ENCODE results near the gene RNPEP.
"Not testable (repeated sequence)": the region's sequence is repeated elsewhere in the genome, so short reads cannot be mapped to it uniquely, and the experiment has no call there.

The RNPEP gene

GRCh38 chr1:202012544-202013478 is 30.4 kb downstream of the RNPEP start:
- no peak for DNase-seq

GRCh38 chr1:202013603-202014002 is 31.2 kb downstream of the RNPEP start:
- DNase-seq = no peak

- peak in 1 of 2 experiments; percentile 16 for DNase-seq
These were observed 31.6 kb downstream of the RNPEP start for GRCh38 chr1:202014060-202014459.

GRCh38 chr1:202014915-202015661 is 32.6 kb downstream of the RNPEP start:
- no peak for DNase-seq

GRCh38 chr1:202015662-202015937 is 33.2 kb downstream of the RNPEP start:
- no peak for DNase-seq

GRCh38 chr1:202016022-202016810 is 33.8 kb downstream of the RNPEP start:
- no peak for DNase-seq

- DNase-seq = no peak
These were observed 34.6 kb downstream of the RNPEP start for GRCh38 chr1:202016811-202017748.

- DNase-seq = no peak
These were observed 35.5 kb downstream of the RNPEP start for GRCh38 chr1:202017749-202018467.

GRCh38 chr1:202018468-202019234 is 36.2 kb downstream of the RNPEP start:
- peak in 1 of 2 experiments; percentile 33 for DNase-seq

- DNase-seq = not testable (repeated sequence)
These were observed 36.7 kb downstream of the RNPEP start for GRCh38 chr1:202019235-202019558.

- peak; percentile 21 to 72 for DNase-seq
These were observed 40.6 kb downstream of the RNPEP start for GRCh38 chr1:202023001-202023433.

GRCh38 chr1:202029171-202029665 is 46.8 kb downstream of the RNPEP start:
- no peak for DNase-seq

- DNase-seq = no peak
These were observed 47.3 kb downstream of the RNPEP start for GRCh38 chr1:202029727-202030126.

GRCh38 chr1:202031796-202032195 is 49.3 kb downstream of the RNPEP start:
- no peak for DNase-seq

GRCh38 chr1:202034149-202034682 is 51.8 kb downstream of the RNPEP start:
- DNase-seq = no peak

- peak; percentile 13 to 62 for DNase-seq
These were observed 52.4 kb downstream of the RNPEP start for GRCh38 chr1:202034683-202035462.

- DNase-seq = no peak
These were observed 54.3 kb downstream of the RNPEP start for GRCh38 chr1:202036595-202037387.

- DNase-seq = peak in 1 of 2 experiments; percentile 79
These were observed 55.4 kb downstream of the RNPEP start for GRCh38 chr1:202037706-202038296.

All from NCI-H524 (cell line).